Left ventricle myocardium superior (tissue), 1 donor: ENCODE data around the gene CD58. TPM values are rescaled to one million over a fixed set of nuclear protein-coding genes. Genes with fewer than 3 reads are reported as not detected.
"Not testable (repeated sequence)": the region's sequence is repeated elsewhere in the genome, so short reads cannot be mapped to it uniquely, and the experiment has no call there.

ENCODE experiments used
- ATAC-seq: fragments of 200-7000 bp; cut with Tn5 transposase; one replicate; pipeline ENCODE4 v1.9.1; 2020; ENCODE audit warnings: mild to moderate bottlenecking, moderate library complexity
- DNase-seq: peaks from one replicate; pipeline ENCODE4 v3.0.0-alpha.2; 2020
- intact Hi-C: fragments of 100-400 bp; cut with micrococcal nuclease; formaldehyde crosslinking; loops from one replicate; pipeline ENCODE4 v1.11.0; 2022
- total RNA-seq: library from RNA; stranded (reverse); fragmentation: NEBNext Ultra II Directional; extraction: Animal tissue kit (Norgen Biotek cat#: 25700); gene quantifications from one replicate; pipeline ENCODE4 v1.2.1, GENCODE V29; 2021
- donor health status: DM: no; HTN: yes; CAD: no; lungs with severe emphysema.

CD58 gene
- total RNA-seq, 1 donor from 2014 or later = 26.1 TPM

- intact Hi-C loops, DNase-seq, ATAC-seq: not testable (repeated sequence)
Measured at GRCh38 chr1:116595065-116595840, 24.4 kb upstream of the CD58 start.

- DNase-seq, intact Hi-C loops: not testable (repeated sequence)
- peak; percentile 73 for ATAC-seq
Measured at GRCh38 chr1:116593977-116594376, 23.2 kb upstream of the CD58 start.

- intact Hi-C loops = not testable (repeated sequence)
- ATAC-seq (peak; percentile 96), DNase-seq (peak; percentile 60)
Measured at GRCh38 chr1:116593401-116593800, 22.6 kb upstream of the CD58 start.

GRCh38 chr1:116591951-116592605, 21.3 kb upstream of the CD58 start:
- DNase-seq, intact Hi-C loops, ATAC-seq: not testable (repeated sequence)

GRCh38 chr1:116591006-116591950, 20.5 kb upstream of the CD58 start:
- intact Hi-C loops, DNase-seq, ATAC-seq: not testable (repeated sequence)

- DNase-seq, ATAC-seq, intact Hi-C loops: not testable (repeated sequence)
Measured at GRCh38 chr1:116590359-116591005, 19.7 kb upstream of the CD58 start.

- intact Hi-C loops, DNase-seq, ATAC-seq: not testable (repeated sequence)
Measured at GRCh38 chr1:116589101-116589735, 18.4 kb upstream of the CD58 start.

- ATAC-seq = no peak
- intact Hi-C loops = no loop called here
- no peak for DNase-seq
Measured at GRCh38 chr1:116587501-116588227, 16.8 kb upstream of the CD58 start.

GRCh38 chr1:116586741-116587143, 15.9 kb upstream of the CD58 start:
- intact Hi-C loops = no loop called here
- ATAC-seq (no peak), DNase-seq (no peak)

- ATAC-seq = no peak
- DNase-seq = no peak
- intact Hi-C loops = no loop called here
Measured at GRCh38 chr1:116585886-116586285, 15.1 kb upstream of the CD58 start.

- ATAC-seq (no peak), DNase-seq (no peak)
- intact Hi-C loops = no loop called here
Measured at GRCh38 chr1:116581323-116581885, 10.6 kb upstream of the CD58 start.

- ATAC-seq (no peak), DNase-seq (no peak)
- intact Hi-C loops = no loop called here
Measured at GRCh38 chr1:116580446-116581322, 9.9 kb upstream of the CD58 start.

GRCh38 chr1:116579259-116579875, 8.5 kb upstream of the CD58 start:
- intact Hi-C loops = no loop called here
- peak; percentile 39 for DNase-seq
- peak; percentile 71 for ATAC-seq

- intact Hi-C loops = no loop called here
- DNase-seq (no peak), ATAC-seq (no peak)
Measured at GRCh38 chr1:116578581-116578980, 7.8 kb upstream of the CD58 start.

GRCh38 chr1:116577759-116578314, 7.0 kb upstream of the CD58 start:
- intact Hi-C loops = no loop called here
- DNase-seq (no peak), ATAC-seq (no peak)
